WI38 (cell line): ENCODE results near the gene EZH2.

Source experiments
- H3K4me3 ChIP-seq: 2 replicates; pipeline ENCODE4 v1.5.1; 2011; ENCODE audit warnings: low read depth, mild to moderate bottlenecking, control low read depth, low read length
- TF ChIP-seq, protein P1 (sequence below): IDR thresholded peaks from 2 replicates; pipeline ENCODE4 v1.5.1; 2012; ENCODE audit warnings: low read depth, mild to moderate bottlenecking, control low read depth, low read length

EZH2 gene

DNA sequence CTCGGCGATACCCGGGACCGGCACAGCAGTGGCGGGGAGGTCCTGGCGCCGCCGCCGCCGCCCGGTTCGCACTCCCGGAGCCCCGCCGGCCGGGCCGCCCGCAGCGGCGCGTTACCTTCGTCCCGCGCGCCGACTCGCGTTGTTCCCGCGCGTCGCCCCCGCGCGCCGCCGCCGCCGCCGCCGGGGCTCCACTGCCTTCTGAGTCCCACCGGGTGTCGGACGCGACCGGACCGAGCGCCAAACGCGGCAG, at the start of gene EZH2:
Gene EZH2 (minus strand): TSS at position 243 of the 250 bp plus-strand sequence. CDS start 36,993 bp downstream, outside the sequence.
- TF ChIP-seq, protein P1, sequence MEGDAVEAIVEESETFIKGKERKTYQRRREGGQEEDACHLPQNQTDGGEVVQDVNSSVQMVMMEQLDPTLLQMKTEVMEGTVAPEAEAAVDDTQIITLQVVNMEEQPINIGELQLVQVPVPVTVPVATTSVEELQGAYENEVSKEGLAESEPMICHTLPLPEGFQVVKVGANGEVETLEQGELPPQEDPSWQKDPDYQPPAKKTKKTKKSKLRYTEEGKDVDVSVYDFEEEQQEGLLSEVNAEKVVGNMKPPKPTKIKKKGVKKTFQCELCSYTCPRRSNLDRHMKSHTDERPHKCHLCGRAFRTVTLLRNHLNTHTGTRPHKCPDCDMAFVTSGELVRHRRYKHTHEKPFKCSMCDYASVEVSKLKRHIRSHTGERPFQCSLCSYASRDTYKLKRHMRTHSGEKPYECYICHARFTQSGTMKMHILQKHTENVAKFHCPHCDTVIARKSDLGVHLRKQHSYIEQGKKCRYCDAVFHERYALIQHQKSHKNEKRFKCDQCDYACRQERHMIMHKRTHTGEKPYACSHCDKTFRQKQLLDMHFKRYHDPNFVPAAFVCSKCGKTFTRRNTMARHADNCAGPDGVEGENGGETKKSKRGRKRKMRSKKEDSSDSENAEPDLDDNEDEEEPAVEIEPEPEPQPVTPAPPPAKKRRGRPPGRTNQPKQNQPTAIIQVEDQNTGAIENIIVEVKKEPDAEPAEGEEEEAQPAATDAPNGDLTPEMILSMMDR: no peak
- H3K4me3 ChIP-seq: peak within 1 kb of the TSS; percentile 68

DNA sequence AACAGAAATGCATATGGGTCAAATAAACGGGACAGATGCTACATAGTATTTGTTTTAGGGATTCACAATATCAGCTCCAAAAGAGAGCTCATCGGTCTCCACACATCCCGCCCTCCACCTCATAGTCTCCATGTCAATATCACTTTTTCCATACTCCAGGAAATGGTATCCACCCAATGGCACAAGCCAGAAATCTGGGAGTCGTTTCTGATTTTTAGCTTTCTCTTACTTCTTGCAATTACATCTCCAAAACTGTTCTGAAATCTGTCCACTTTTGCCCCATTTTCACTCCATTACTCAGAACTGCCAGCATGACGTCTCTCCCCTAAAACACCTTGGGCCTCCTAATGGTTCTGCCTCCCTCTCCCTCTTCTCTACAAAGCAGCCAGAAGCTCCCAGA, 47.4 kb upstream of the EZH2 start:
- TF ChIP-seq, protein P1: no peak
- H3K4me3 ChIP-seq: no peak overlapping the region

DNA sequence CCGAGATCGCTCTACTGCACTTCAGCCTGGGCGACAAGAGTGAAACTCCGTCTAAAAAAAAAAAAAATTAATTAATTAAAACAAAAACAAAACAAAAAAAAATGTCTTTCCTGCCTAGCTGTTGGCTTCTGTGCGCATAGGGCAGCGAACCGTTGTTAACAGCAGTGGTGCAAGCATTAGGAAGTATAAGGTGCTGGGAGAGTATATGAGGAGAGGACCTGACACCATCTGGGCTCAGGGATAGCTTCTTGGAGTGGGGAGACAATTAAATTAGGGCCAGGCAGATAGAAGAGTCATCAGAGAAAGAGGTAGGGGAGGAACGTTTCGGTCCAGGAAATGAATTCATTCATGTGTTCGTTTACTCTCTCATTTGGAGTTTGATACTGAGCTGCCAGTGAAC, 46.2 kb upstream of the EZH2 start:
- TF ChIP-seq, protein P1: no peak
- H3K4me3 ChIP-seq: no peak overlapping the region

DNA sequence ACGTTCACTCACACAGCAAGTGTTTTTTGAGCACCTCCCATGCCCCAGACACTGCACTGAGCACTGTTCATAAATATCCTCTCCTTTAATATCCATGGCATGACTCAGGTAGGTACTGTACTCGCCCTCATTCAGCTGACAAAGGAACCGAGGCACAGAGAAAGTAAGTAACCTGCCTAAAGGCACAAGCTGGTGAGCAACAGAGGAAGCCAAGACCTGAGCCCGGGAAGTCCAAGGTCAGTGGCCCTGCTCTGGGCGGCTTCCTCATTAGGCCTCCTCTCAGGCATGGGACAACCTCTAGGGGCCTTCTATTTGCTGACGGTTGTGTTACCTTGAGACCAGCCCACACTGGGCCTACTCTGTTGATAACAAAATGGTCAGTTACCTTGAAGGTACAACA, 45.1 kb upstream of the EZH2 start:
- TF ChIP-seq, protein P1: no peak
- no peak overlapping the region for H3K4me3 ChIP-seq

DNA sequence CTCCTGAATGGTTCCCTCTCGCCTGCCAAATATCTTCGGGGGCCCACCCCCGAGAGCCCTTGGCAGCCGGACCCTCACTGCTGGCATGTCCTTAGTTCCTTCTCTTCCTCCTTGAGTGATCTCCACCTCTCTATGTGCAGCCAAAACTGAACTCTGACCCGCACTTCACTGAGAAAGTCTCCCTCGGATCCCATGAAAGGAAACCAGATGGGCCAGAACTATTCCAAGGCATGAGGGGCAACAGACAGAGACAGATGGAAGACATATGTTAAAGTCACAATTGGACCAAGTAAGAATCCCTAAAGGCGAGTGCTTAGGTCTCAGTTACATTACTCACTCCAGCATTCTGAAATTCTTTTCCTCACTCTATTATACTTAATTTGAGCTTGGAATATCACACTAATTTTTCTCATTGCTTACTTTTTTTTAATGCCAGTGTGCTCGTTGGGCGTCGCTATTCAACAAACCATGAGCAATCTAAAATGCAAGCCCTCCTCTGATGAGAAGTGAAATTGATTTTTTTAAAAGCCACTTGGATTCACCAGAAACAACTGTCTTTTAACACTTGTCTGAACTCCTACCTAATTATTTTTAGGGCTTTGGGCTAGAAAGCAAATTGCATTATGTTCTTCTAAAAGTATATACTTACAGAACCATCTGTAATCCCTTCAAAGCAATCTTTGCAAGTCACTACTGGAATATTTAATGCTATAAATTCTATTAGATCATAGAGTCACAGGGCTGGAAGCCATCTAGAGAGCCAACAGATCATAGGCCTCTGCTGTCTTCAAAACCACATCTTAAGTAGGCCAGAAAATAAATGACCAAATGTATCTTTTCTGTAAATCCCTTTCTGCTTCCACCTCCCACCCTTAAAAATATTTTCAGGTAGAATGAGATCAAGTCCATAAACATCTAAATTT, 43.3 kb upstream of the EZH2 start:
- TF ChIP-seq, protein P1: no peak
- no peak overlapping the region for H3K4me3 ChIP-seq

DNA sequence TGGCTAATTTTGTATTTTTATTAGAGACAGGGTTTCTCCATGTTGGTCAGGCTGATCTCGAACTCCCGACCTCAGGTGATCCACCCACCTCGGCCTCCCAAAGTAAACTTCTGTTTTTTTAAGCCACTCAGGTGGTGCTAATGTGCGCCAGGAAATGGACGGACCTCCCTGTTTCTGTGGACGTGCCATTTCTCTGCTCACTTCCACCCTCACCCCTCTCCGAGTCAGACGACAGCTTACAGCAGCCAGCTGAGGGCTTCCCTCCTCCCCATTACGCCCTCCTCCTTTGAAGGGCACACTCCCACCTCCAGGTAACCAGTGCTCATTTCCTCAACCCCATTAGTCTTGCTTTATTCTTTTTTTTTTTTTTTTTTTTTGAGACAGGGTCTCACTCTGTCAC, 41.7 kb upstream of the EZH2 start:
- TF ChIP-seq, protein P1: no peak
- H3K4me3 ChIP-seq: no peak overlapping the region

DNA sequence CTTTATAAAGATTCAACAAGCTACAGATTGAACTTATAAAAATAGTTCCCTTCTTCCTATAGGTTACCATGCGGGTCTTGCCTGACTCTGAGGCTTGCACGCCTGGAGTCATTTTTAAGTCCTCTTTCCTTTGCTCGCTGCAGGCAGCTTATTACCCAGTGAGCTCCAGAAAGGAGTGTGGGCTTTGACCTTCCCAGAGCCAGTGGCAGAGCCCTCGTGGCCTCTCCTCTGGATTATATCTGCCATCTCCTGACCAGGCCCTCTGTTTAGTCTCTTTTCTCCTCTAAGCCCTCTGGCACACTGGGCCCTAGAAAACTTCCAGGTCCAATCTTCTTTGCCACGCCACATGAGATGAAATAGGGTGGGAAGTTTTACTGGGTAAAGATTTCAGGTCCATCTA, 39.9 kb upstream of the EZH2 start:
- TF ChIP-seq, protein P1: no peak
- H3K4me3 ChIP-seq: no peak overlapping the region
